Tibial artery (tissue), 4 donors: ENCODE results near the gene SOCS3.

Source experiments
- DNase-seq, 2 donors: peaks; one replicate each; pipeline ENCODE4 v3.0.0-alpha.2; 2019
- H3K27ac ChIP-seq, 2 donors: fragments of 200-600 bp; sonication (generic) in 1 of 2; 1 replicate in 1 of 2; 2 replicates in 1 of 2; pipeline ENCODE4 v1.5.1; 2018 to 2019; ENCODE audit warnings: mild to moderate bottlenecking in 1 of 2
- H3K27me3 ChIP-seq, 2 donors: fragments of 200-600 bp; sonication (generic) in 1 of 2; one replicate each; pipeline versions ENCODE4 v1.5.1 to v1.6.0; 2016 to 2019
- H3K36me3 ChIP-seq, 3 donors: fragments of 200-600 bp; sonication (generic) in 2 of 3; one replicate each; pipeline ENCODE4 v1.5.1; 2016 to 2019; ENCODE audit warnings: mild to moderate bottlenecking in 2 of 3
- H3K4me1 ChIP-seq, 4 donors: fragments of 200-600 bp; sonication (generic) in 2 of 4; 1 replicate in 3 of 4; 2 replicates in 1 of 4; pipeline ENCODE4 v1.5.1; 2016 to 2019
- H3K4me3 ChIP-seq, 2 donors: fragments of 200-600 bp; sonication (generic) in 1 of 2; 1 replicate in 1 of 2; 2 replicates in 1 of 2; pipeline ENCODE4 v1.5.1; 2018 to 2019; ENCODE audit warnings: mild to moderate bottlenecking in 2 of 2
- H3K9me3 ChIP-seq, 3 donors: fragments of 200-600 bp; sonication (generic) in 1 of 3; one replicate each; pipeline ENCODE4 v1.5.1; 2016 to 2019
- CTCF ChIP-seq, 2 experiments: fragments of 200-600 bp in 1 of 2; fragments of 450-650 bp in 1 of 2; IDR thresholded peaks; one replicate each; pipeline ENCODE4 v1.5.1; 2017 to 2019; ENCODE audit warnings: antibody characterized with exemption in 2 of 2, mild to moderate bottlenecking in 1 of 2, moderate library complexity in 1 of 2
- intact Hi-C: fragments of 100-400 bp; cut with DNase I; formaldehyde crosslinking; loops from one replicate; pipeline ENCODE4 v1.15.0; 2023; ENCODE audit warnings: low total_unique reads

Gene SOCS3

DNA sequence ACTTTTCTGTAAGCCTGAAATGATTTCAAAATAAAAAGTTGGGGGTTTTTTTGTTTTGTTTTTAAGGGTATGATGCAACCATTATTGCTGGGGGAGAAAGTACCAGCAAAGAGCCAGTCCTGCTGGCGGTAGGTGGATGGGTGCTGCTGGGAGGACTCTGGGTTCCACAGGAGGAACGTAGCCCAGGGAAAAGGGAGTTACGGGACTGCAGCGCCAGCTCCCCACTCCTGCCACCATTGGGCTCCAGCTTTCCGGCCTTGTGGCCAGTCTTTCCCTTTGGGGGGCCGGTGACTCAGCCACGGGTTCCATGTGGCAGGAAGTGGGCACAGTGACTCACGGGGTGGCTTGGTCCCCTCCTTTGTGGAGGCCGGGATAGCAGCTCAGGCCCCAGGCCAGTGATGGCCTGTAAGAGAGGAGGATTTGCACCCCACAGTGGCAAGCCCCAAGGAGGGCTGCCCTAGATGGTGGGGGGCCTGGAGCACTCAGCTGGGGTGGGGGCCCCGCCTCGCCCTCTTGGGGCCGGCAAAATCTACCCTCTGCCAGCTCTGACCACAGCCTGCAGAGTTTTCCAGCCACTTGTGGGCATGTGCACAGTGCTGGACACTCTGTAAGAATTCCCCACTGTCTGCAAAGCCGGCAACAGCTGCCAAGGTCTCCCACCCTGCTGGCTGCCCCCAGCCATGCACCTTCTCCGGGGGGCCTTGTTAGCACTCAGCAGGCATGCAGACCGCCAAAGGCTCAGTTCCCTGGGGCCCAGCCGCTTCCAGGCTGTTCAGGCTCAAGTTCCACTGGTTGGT, 30.4 kb downstream of the SOCS3 start:
- Histone ChIP-seq H3K4me1 (peaks cover 0 to 22% (median 6%) of the 10 kb centered on the region in 4 donors), H3K36me3 (no peaks in the 10 kb centered on the region), H3K27me3 (no peaks in the 10 kb centered on the region), H3K27ac (peak overlapping the region; percentile 41 to 44), H3K9me3 (no peaks in the 10 kb centered on the region), H3K4me3 (no peak overlapping the region)
- TF ChIP-seq CTCF (IDR thresholded peaks at IDR 0.05): no peak
- intact Hi-C loops: no loop called here
- DNase-seq: no peak

GRCh38 chr17:78327880-78328279, 32.0 kb downstream of the SOCS3 start:
- no peaks in the 10 kb centered on the region for H3K36me3 ChIP-seq
- H3K27ac ChIP-seq: no peak overlapping the region
- no peak for TF ChIP-seq CTCF (IDR thresholded peaks at IDR 0.05)
- intact Hi-C loops: no loop called here
- no peaks in the 10 kb centered on the region for H3K27me3 ChIP-seq
- no peak for DNase-seq
- H3K9me3 ChIP-seq: no peaks in the 10 kb centered on the region
- no peak overlapping the region for H3K4me3 ChIP-seq
- H3K4me1 ChIP-seq: peaks cover 0 to 30% (median 14%) of the 10 kb centered on the region in 4 donors

DNA sequence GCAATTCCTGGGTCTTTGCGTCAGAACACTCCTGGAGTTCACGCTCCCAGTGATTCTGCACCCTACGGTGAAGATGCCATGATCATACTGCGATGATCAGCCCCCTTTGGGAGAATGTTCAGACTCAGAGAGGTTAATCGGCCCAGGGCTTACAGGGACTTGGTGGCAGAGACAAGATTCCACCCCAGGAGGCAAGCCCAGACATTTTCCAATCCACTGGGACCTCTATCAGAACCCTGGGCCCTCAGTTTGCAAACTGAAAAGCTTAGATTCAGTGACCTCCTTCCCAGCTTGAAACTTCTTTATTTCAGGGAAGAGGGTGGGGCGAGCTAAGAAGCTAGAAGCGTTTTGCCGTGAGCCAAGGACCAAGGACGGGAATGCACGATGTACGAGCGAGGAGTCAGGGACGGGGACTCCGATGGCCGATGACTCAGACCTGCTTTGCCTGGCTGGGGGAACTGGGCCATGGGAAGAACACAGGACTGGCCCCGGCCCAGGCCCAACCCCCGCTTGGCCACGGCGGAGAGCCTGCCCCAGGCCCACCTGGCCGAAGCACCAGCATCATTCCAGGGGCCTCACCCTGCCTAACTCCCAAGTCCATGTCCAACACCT, 34.7 kb downstream of the SOCS3 start:
- Histone ChIP-seq H3K4me3 (peak overlapping the region in 1 of 2 donors; percentile 23), H3K27me3 (no peaks in the 10 kb centered on the region), H3K36me3 (no peaks in the 10 kb centered on the region), H3K27ac (peak overlapping the region; percentile 66 to 75), H3K4me1 (peaks cover 0 to 30% (median 14%) of the 10 kb centered on the region in 4 donors), H3K9me3 (no peaks in the 10 kb centered on the region)
- intact Hi-C loops: no loop called here
- no peak for TF ChIP-seq CTCF (IDR thresholded peaks at IDR 0.05)
- peak; percentile 74 to 83 for DNase-seq

DNA sequence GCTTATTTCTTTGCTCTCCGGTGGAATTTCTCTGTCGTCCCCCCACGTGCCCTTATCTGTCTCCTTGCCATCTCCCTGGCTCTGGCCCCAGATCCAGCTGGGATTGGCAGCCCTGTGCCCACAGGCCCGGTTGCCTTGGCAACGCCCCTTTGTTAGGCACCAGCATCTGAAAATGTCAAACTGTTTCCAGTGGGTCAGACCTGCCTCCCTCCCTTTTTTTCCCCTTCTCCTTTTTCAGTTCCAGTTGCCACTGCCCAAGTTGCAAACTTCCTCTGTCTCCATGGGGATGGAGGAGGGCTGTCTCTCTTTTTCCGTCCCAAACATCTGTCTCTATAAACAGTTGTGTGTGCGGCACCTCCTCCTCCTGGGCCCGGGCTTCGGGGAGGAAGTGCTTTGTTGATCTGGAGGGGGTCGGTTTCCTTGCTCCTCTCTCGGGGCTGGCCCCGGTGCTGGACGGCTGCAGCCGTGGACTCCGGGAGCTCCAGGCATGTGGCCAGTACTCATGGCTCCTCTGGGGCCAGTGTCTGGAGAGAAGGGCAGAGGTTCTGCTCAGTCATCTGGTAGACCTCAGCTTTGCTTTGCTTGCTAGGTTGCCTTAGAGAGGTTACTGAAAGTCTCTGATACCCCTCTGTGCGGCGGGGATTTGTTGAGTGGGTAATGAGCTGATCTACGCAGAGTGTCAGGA, 35.3 kb downstream of the SOCS3 start:
- peak; percentile 87 to 92 for DNase-seq
- H3K4me3 ChIP-seq: peak overlapping the region; percentile 19 to 23
- intact Hi-C loops: no loop called here
- H3K9me3 ChIP-seq: no peaks in the 10 kb centered on the region
- peak overlapping the region; percentile 66 to 75 for H3K27ac ChIP-seq
- H3K4me1 ChIP-seq: peaks cover 0 to 27% (median 14%) of the 10 kb centered on the region in 4 donors
- H3K27me3 ChIP-seq: no peaks in the 10 kb centered on the region
- H3K36me3 ChIP-seq: no peaks in the 10 kb centered on the region
- no peak for TF ChIP-seq CTCF (IDR thresholded peaks at IDR 0.05)

DNA sequence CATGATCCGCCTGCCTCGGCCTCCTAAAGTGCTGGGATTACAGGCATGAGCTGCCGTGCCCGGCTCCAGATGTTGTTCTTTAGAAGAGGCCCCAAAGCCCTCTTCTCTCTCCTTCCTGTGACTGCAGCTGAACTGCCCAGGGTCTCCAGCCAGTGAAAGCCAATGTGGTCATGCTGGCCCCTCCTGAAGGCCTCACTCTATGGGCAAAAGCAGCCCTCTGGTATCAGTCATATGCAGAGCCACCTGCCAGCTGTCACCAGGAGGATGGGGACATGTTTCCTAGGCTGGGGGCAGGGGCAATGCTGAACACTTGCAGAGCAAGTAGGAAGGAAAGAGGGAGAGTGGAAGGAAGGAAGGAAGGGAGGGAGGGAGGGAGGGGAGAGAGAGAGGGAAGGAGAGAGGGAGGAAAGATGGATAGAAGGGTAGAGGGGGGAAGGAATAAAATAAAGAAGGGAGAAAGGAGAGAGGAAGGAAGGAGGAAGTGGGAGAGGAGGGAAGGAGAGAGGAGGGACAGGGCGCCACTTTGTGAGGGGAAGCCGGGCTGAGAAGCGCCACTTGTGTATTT, 36.0 kb downstream of the SOCS3 start:
- intact Hi-C loops: no loop called here
- no peak for DNase-seq
- H3K4me3 ChIP-seq: no peak overlapping the region

More for the DNA sequence above, 36.0 kb downstream of the SOCS3 start:
- peaks cover 0 to 23% (median 14%) of the 10 kb centered on the region in 4 donors for H3K4me1 ChIP-seq
- H3K27me3 ChIP-seq: peaks cover 0 to 1% of the 10 kb centered on the region in 2 donors
- H3K9me3 ChIP-seq: no peaks in the 10 kb centered on the region
- no peak for TF ChIP-seq CTCF (IDR thresholded peaks at IDR 0.05)
- peak overlapping the region; percentile 66 to 75 for H3K27ac ChIP-seq
- no peaks in the 10 kb centered on the region for H3K36me3 ChIP-seq
